GM21619 (cell line): ENCODE measurements around the gene EPHB2.

Experiments used
- ATAC-seq: cut with Tn5 transposase; IDR thresholded peaks from one replicate; pipeline ENCODE4 v1.9.1; 2021; ENCODE audit not compliant: unreplicated experiment

EPHB2 gene

GRCh38 chr1:22777388-22778057, 66.9 kb downstream of the EPHB2 start:
- no peak for ATAC-seq

GRCh38 chr1:22778408-22778807, 67.8 kb downstream of the EPHB2 start:
- ATAC-seq, result no peak

- ATAC-seq, result no peak
Observed at GRCh38 chr1:22778862-22779520, 68.4 kb downstream of the EPHB2 start.

GRCh38 chr1:22780696-22781095, 70.1 kb downstream of the EPHB2 start:
- no peak for ATAC-seq

- ATAC-seq, result no peak
Observed at GRCh38 chr1:22781483-22781882, 70.8 kb downstream of the EPHB2 start.

GRCh38 chr1:22782406-22782805, 71.8 kb downstream of the EPHB2 start:
- no peak for ATAC-seq

- no peak for ATAC-seq
Observed at GRCh38 chr1:22784317-22784716, 73.7 kb downstream of the EPHB2 start.

- ATAC-seq, result no peak
Observed at GRCh38 chr1:22784737-22785136, 74.1 kb downstream of the EPHB2 start.

GRCh38 chr1:22786101-22786500, 75.5 kb downstream of the EPHB2 start:
- ATAC-seq, result no peak

- ATAC-seq, result no peak
Observed at GRCh38 chr1:22786719-22787489, 76.3 kb downstream of the EPHB2 start.

- ATAC-seq, result no peak
Observed at GRCh38 chr1:22787636-22788035, 77.0 kb downstream of the EPHB2 start.

- ATAC-seq, result no peak
Observed at GRCh38 chr1:22788254-22788661, 77.6 kb downstream of the EPHB2 start.

GRCh38 chr1:22789356-22789994, 78.8 kb downstream of the EPHB2 start:
- no peak for ATAC-seq

- ATAC-seq, result no peak
Observed at GRCh38 chr1:22790232-22791008, 79.8 kb downstream of the EPHB2 start.

- ATAC-seq, result no peak
Observed at GRCh38 chr1:22791831-22792347, 81.2 kb downstream of the EPHB2 start.

- no peak for ATAC-seq
Observed at GRCh38 chr1:22792396-22793160, 81.9 kb downstream of the EPHB2 start.

GRCh38 chr1:22793647-22794046, 83.0 kb downstream of the EPHB2 start:
- no peak for ATAC-seq

GRCh38 chr1:22794647-22795365, 84.2 kb downstream of the EPHB2 start:
- ATAC-seq, result no peak

GRCh38 chr1:22795366-22795714, 84.7 kb downstream of the EPHB2 start:
- no peak for ATAC-seq
